SK-N-MC (cell line): Measurements from ENCODE around the gene SEC31B.

Experiments used
- DNase-seq: peaks from one replicate; pipeline ENCODE4 v3.0.0-alpha.2; 2011; ENCODE audit warnings: low read depth, low spot score
- H3K27ac ChIP-seq: fragments of 200-600 bp; sonication (generic); 2 replicates; pipeline ENCODE4 v1.5.1; 2016; ENCODE audit warnings: mixed run types
- H3K36me3 ChIP-seq: fragments of 200-600 bp; sonication (generic); 2 replicates; pipeline ENCODE4 v1.6.1; 2017; ENCODE audit warnings: antibody characterized with exemption, low read length, mixed read lengths; ENCODE audit not compliant: insufficient read depth
- H3K4me3 ChIP-seq: fragments of 200-600 bp; sonication (generic); 2 replicates; pipeline ENCODE4 v1.5.1; 2016
- H3K9ac ChIP-seq: fragments of 200-600 bp; sonication (generic); 2 replicates; pipeline ENCODE4 v1.8.0; 2017; ENCODE audit warnings: mixed run types, mixed read lengths; ENCODE audit not compliant: insufficient read length
- H3K9me3 ChIP-seq: fragments of 200-600 bp; sonication (generic); 2 replicates; pipeline ENCODE4 v1.6.1; 2017; ENCODE audit warnings: low read depth, mild to moderate bottlenecking, antibody characterized with exemption, low read length, moderate library complexity, mixed read lengths
- EZH2 ChIP-seq: fragments of 200-600 bp; sonication (generic); IDR thresholded peaks from one replicate; pipeline ENCODE4 v1.6.1; 2017; ENCODE audit warnings: antibody characterized with exemption
- FOXP2 ChIP-seq: optimal IDR thresholded peaks from 2 replicates; pipeline ENCODE3; 2011; ENCODE audit warnings: mild to moderate bottlenecking, moderate library complexity; ENCODE audit not compliant: insufficient read depth; ENCODE audit errors: extremely low read length, control extremely low read depth
- POLR2AphosphoS5 ChIP-seq: IDR thresholded peaks from 2 replicates; pipeline ENCODE4 v1.6.1; 2012; ENCODE audit warnings: mild to moderate bottlenecking, low read depth, low read length, borderline replicate concordance

Gene SEC31B

GRCh38 chr10:100462709-100463108 lies 57.0 kb downstream of the SEC31B start, which contains the start of gene WNT8B:
TSS of gene WNT8B (plus strand) at chr10:100463009. CDS start at chr10:100463169, 160 bp downstream.
- no peak within 1 kb of the TSS for H3K27ac ChIP-seq
- no peak for DNase-seq
- TF ChIP-seq EZH2, result no peak
- TF ChIP-seq FOXP2, result no peak
- TF ChIP-seq POLR2AphosphoS5, result no peak

GRCh38 chr10:100448951-100449350 lies 70.7 kb downstream of the SEC31B start:
- H3K27ac ChIP-seq, result no peak overlapping the region
- H3K4me3 ChIP-seq, result no peak overlapping the region
- DNase-seq, result no peak
- H3K9me3 ChIP-seq, result no peaks in the 10 kb centered on the region
- no peaks in the 10 kb centered on the region for H3K36me3 ChIP-seq
- no peak for TF ChIP-seq POLR2AphosphoS5
- no peak for TF ChIP-seq FOXP2
- no peak for TF ChIP-seq EZH2
- no peak overlapping the region for H3K9ac ChIP-seq

More at GRCh38 chr10:100462709-100463108, 57.0 kb downstream of the SEC31B start, which contains the start of gene WNT8B:
- Histone ChIP-seq H3K9me3 (no peaks in the 10 kb centered on the region), H3K36me3 (no peaks in the 10 kb centered on the region), H3K9ac (no peak within 1 kb of the TSS), H3K4me3 (no peak within 1 kb of the TSS)

- TF ChIP-seq EZH2 (no peak), POLR2AphosphoS5 (no peak), FOXP2 (no peak)
- H3K4me3 ChIP-seq, result no peak overlapping the region
- no peak overlapping the region for H3K9ac ChIP-seq
- no peak overlapping the region for H3K27ac ChIP-seq
- H3K36me3 ChIP-seq, result no peaks in the 10 kb centered on the region
- no peak for DNase-seq
- H3K9me3 ChIP-seq, result no peaks in the 10 kb centered on the region
Observed at GRCh38 chr10:100447663-100448062, 72.0 kb downstream of the SEC31B start.

GRCh38 chr10:100446130-100446761 lies 73.4 kb downstream of the SEC31B start:
- no peaks in the 10 kb centered on the region for H3K9me3 ChIP-seq
- H3K27ac ChIP-seq, result no peak overlapping the region
- no peak overlapping the region for H3K9ac ChIP-seq
- no peak overlapping the region for H3K4me3 ChIP-seq
- no peak for DNase-seq
- TF ChIP-seq EZH2, result no peak
- no peak for TF ChIP-seq POLR2AphosphoS5
- TF ChIP-seq FOXP2, result no peak
- no peaks in the 10 kb centered on the region for H3K36me3 ChIP-seq

- no peak overlapping the region for H3K4me3 ChIP-seq
- H3K27ac ChIP-seq, result no peak overlapping the region
- H3K36me3 ChIP-seq, result no peaks in the 10 kb centered on the region
- H3K9me3 ChIP-seq, result no peaks in the 10 kb centered on the region
- no peak for DNase-seq
- no peak overlapping the region for H3K9ac ChIP-seq
- TF ChIP-seq EZH2, result no peak
- TF ChIP-seq POLR2AphosphoS5, result no peak
- no peak for TF ChIP-seq FOXP2
Observed at GRCh38 chr10:100442548-100442947, 77.1 kb downstream of the SEC31B start.

GRCh38 chr10:100438674-100439315 lies 80.9 kb downstream of the SEC31B start:
- H3K9me3 ChIP-seq, result no peaks in the 10 kb centered on the region
- H3K27ac ChIP-seq, result no peak overlapping the region
- no peaks in the 10 kb centered on the region for H3K36me3 ChIP-seq
- H3K9ac ChIP-seq, result no peak overlapping the region
- DNase-seq, result no peak
- no peak overlapping the region for H3K4me3 ChIP-seq
- no peak for TF ChIP-seq POLR2AphosphoS5
- TF ChIP-seq FOXP2, result no peak
- no peak for TF ChIP-seq EZH2
